Upper lobe of right lung (tissue), 1 donor: ENCODE data around the gene PYGL. TPM values are rescaled to one million over a fixed set of nuclear protein-coding genes. Genes with fewer than 3 reads are reported as not detected.
"Not testable (repeated sequence)": the region's sequence is repeated elsewhere in the genome, so short reads cannot be mapped to it uniquely, and the experiment has no call there.

Source experiments
- ATAC-seq: fragments of 200-7000 bp; cut with Tn5 transposase; one replicate; pipeline ENCODE4 v1.9.1; 2020; ENCODE audit warnings: mild to moderate bottlenecking, moderate library complexity
- DNase-seq: peaks from one replicate; pipeline ENCODE4 v3.0.0-alpha.2; 2020
- H3K27ac ChIP-seq: fragments of 200-600 bp; one replicate; pipeline ENCODE4 v1.8.0; 2022
- H3K27me3 ChIP-seq: fragments of 200-600 bp; one replicate; pipeline ENCODE4 v1.8.0; 2022; ENCODE audit warnings: mild to moderate bottlenecking
- H3K36me3 ChIP-seq: fragments of 200-600 bp; one replicate; pipeline ENCODE4 v1.8.0; 2022
- H3K4me1 ChIP-seq: fragments of 200-600 bp; one replicate; pipeline ENCODE4 v1.8.0; 2022
- H3K4me3 ChIP-seq: fragments of 200-600 bp; one replicate; pipeline ENCODE4 v1.8.0; 2022; ENCODE audit warnings: mild to moderate bottlenecking
- H3K9me3 ChIP-seq: fragments of 200-600 bp; one replicate; pipeline ENCODE4 v1.8.0; 2022
- intact Hi-C: fragments of 100-400 bp; cut with DNase I; formaldehyde crosslinking; loops from one replicate; pipeline ENCODE4 v1.11.0; 2022
- total RNA-seq: library from RNA; stranded (reverse); fragmentation: NEBNext Ultra II Directional; extraction: Animal tissue kit (Norgen Biotek cat#: 25700); gene quantifications from one replicate; pipeline ENCODE4 v1.2.1, GENCODE V29; 2021
- TF ChIP-seq, protein P1 (sequence below): fragments of 200-600 bp; IDR thresholded peaks from one replicate; pipeline ENCODE4 v1.8.0; 2022; ENCODE audit warnings: antibody characterized with exemption
- donor health status: DM: no; HTN: yes; CAD: no; lungs with severe emphysema.

Gene PYGL
- total RNA-seq, 1 donor from 2014 or later = 46.3 TPM

DNA sequence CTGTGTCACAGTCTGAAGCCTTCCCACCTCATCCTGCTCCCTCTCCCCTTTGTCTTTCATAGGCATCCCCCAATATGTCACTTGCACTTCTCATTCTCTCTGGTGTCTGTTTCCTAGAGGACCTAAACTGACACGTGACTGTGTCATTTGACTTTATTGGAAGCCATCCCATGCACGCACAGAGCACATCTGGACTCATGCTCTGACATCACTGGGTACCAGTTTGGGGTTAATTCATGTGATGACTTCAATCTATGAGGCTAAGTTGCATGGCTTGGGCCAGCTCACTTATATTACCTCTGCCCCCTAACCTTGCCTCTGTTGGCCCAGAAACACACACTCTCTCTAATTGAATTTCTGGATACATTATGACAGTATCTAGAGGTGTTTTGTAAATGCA is 21.5 kb downstream of the PYGL start:
- DNase-seq = no peak
- Histone ChIP-seq H3K27me3 (no peaks in the 10 kb centered on the region), H3K36me3 (peaks cover 43% of the 10 kb centered on the region), H3K4me1 (no peaks in the 10 kb centered on the region), H3K27ac (no peak overlapping the region), H3K4me3 (no peak overlapping the region), H3K9me3 (no peaks in the 10 kb centered on the region)
- no peak for ATAC-seq
- TF ChIP-seq, protein P1, sequence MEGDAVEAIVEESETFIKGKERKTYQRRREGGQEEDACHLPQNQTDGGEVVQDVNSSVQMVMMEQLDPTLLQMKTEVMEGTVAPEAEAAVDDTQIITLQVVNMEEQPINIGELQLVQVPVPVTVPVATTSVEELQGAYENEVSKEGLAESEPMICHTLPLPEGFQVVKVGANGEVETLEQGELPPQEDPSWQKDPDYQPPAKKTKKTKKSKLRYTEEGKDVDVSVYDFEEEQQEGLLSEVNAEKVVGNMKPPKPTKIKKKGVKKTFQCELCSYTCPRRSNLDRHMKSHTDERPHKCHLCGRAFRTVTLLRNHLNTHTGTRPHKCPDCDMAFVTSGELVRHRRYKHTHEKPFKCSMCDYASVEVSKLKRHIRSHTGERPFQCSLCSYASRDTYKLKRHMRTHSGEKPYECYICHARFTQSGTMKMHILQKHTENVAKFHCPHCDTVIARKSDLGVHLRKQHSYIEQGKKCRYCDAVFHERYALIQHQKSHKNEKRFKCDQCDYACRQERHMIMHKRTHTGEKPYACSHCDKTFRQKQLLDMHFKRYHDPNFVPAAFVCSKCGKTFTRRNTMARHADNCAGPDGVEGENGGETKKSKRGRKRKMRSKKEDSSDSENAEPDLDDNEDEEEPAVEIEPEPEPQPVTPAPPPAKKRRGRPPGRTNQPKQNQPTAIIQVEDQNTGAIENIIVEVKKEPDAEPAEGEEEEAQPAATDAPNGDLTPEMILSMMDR = no peak
- intact Hi-C loops = no loop called here

DNA sequence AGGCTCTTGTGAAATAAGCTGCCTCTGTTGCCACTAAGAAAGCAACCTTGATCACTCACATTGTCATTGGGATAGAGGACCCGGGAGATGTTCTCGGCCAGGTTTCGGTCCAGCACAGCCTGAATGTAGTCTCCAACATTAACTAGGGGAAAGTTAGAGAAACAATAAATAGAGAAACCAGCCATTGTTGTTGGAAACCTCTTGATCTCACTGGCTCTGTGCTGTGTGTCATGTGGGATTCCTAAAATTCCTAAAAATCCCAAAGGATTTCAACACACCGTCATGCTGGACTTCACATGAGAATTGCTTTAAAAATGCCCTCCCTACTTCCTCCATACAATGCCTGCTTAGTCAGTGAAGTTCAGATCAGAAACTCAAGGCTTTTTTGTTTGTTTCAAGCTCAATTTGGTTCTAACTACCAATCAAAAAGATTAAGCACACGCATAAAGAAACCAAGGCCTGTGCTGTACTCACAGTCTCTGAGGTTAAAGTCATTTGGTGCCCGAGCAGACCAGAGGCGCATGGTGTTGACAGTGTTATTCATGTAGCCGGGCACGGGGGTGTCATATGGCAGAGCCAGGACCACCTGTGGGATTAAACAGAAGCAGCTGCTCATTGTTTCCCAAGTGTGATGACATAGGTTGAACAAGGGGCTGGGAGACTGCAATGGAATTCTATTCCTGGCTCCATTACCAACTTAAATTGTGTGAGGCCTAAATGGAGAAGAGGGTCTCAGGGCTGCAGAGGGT is 23.6 kb downstream of the PYGL start:
- TF ChIP-seq, protein P1 = no peak
- Histone ChIP-seq H3K27ac (no peak overlapping the region), H3K36me3 (peaks cover 61% of the 10 kb centered on the region), H3K4me3 (no peak overlapping the region), H3K9me3 (no peaks in the 10 kb centered on the region), H3K4me1 (no peaks in the 10 kb centered on the region), H3K27me3 (no peaks in the 10 kb centered on the region)
- ATAC-seq = no peak
- no peak for DNase-seq
- intact Hi-C loops = no loop called here

DNA sequence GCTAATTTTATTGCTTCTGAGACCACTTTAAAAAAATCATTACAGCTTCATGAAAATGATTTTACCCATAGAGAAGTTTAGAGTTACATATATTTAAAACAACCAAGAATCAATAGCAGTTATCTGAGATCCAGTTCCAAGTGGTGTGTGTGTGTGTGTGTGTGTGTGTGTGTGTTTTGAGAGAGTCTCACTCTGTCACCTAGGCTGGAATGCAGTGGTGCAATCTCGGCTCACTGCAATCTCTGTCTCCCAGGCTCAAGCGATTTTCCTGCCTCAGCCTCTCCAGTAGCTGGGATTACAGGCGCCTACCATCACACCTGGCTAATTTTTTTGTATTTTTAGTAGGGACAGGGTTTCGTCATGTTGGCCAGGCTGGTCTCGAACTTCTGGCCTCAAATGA is 24.8 kb downstream of the PYGL start:
- ATAC-seq, H3K9me3 ChIP-seq, intact Hi-C loops, H3K4me3 ChIP-seq, H3K27me3 ChIP-seq, H3K27ac ChIP-seq, DNase-seq, H3K4me1 ChIP-seq: not testable (repeated sequence)
- peaks cover 71% of the 10 kb centered on the region for H3K36me3 ChIP-seq

DNA sequence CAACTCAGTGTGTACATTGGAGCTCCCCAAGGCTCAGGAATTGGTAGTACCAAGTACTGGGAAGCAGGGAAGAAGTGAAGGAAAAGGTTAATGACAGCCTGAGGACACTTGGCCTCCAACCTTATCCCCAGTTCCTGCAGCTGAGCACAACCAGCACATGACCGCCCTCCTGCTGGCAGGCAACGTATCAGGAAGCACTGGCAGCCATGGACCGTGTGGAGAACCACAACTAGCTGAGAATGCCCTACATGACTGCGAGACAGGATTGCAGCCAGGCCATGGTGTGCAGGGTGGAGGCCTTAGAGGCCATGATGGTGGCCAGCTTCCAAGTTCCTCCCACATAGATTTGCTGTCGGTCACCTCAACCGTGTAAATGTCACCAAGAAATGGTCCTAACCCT is 26.8 kb downstream of the PYGL start:
- DNase-seq = no peak
- no peak overlapping the region for H3K27ac ChIP-seq
- no peak overlapping the region for H3K4me3 ChIP-seq
- no peaks in the 10 kb centered on the region for H3K9me3 ChIP-seq
- no peaks in the 10 kb centered on the region for H3K27me3 ChIP-seq
- H3K36me3 ChIP-seq = peaks cover 79% of the 10 kb centered on the region
- intact Hi-C loops = no loop called here
- ATAC-seq = peak; percentile 56
- TF ChIP-seq, protein P1 = no peak
- H3K4me1 ChIP-seq = no peaks in the 10 kb centered on the region

DNA sequence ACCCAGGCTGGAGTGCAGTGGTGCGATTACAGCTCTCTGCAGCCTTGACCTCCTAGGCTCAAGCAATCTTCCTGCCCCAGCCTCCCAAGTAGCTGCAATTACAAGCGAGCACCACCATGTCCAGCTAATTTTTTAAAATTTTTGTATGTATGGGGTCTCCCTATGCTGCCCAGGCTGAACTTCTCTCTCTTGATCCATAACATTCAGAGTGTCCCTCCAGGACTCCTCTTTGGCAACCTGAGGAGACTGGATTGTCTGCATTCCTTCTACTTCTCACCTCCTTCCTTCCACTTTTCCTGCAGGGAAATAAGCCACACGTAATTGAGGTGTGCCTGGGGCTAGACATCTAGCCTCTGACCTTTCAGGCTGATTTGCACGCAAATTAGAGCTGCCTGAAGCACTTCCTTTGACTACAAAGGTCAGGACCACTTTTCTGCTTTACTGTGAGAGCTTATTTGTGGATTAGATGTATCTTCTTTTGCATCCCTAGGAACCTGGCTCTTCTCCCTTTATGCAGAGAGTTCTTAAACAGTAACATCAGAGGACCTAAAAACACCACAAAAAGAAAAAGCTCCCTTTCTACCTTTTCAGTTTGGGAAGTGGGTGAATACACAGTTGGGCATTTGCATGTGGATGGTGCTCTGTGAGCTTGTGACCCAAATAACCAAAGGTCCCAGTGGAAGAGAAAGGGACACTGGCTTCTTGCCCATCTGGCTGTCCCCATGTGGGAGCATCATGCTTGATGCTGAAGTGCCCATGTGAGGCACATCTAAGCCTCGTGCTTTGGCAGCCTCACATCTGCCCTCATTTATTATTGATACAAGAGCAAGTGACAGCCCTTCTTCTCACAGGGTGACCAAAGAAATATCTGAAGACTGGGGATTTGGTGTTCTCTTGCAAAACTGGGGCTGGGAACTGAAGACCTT is 33.5 kb downstream of the PYGL start:
- no peaks in the 10 kb centered on the region for H3K9me3 ChIP-seq
- intact Hi-C loops = no loop called here
- H3K4me1 ChIP-seq = no peaks in the 10 kb centered on the region
- no peak overlapping the region for H3K4me3 ChIP-seq
- DNase-seq (no peak), ATAC-seq (no peak)
- no peak overlapping the region for H3K27ac ChIP-seq
- no peaks in the 10 kb centered on the region for H3K27me3 ChIP-seq
- TF ChIP-seq, protein P1 = no peak
- H3K36me3 ChIP-seq = peaks cover 86% of the 10 kb centered on the region
